DMS114 treated with DMSO at 0.1 percent for 48 hours (cell line): ENCODE results near the gene FTO.

Source experiments
- DNase-seq: peaks from one replicate; lab custom pipeline; 2025; ENCODE audit not compliant: unreplicated experiment; lab: John Stamatoyannopoulos, UW

FTO gene

DNA sequence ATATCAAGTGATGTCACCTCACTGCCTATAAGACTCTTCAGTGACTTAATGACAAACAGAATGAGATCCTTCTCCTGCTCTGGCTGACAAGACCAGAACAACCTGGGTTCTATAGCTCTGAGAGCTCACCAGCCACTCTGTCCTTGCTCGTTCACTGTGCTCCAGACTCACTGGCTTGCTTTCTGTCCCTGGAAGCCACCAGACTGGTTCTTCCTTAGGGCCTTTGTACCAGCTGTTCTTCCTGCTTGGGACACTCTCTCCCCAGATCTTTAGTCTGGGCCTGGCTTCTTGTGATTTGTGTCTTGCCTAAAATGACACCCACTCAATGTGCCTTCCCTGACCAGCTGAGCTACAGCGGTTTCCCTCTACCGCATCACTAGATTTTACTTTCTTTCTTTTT, 76.1 kb downstream of the FTO start:
- DNase-seq, result no peak

DNA sequence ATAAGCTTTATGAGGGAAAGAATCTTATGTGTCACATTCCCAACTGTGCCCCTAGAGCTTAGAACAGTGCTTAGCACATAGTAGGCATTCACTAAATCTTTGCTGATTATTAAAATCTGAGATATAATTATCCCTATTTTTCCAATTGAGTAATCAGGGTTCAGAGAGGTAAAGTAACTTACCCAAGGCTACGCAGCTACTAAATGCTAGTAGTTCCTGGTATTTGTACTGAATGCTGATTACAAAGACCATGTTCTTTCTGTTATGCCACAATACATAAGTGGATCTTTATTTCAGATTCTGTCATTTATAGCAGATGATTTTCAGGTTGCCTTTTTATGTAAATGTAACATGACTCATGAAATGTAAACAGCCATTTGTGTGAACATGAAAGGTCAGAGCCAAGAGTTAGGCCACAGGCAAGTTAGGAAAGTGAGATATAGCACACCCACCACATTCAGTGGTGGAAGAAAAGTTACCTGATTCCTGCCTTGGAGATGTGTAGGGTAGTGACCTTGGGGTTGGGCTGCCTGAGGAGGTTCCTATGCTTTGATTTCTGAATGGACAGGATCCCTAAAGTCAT, 77.2 kb downstream of the FTO start:
- no peak for DNase-seq

DNA sequence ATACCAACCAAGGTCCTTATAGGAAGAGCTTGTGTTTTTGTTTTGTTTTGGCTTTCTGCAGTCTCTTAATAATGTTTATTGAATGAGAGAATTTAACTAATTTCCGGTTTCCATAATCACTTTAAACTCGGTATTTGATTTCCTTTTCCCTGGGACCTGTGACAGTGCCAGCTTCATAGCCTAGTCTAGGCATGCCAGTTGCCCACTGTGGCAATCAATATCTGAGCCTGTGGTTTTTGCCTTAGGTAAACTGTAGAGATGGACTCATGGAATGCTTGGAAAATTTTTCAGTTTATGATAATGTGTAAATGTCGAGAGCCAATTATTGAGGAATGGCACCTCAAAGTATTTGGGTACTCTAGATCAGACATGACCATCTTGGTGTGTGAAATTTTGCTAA, 78.2 kb downstream of the FTO start:
- DNase-seq, result no peak

DNA sequence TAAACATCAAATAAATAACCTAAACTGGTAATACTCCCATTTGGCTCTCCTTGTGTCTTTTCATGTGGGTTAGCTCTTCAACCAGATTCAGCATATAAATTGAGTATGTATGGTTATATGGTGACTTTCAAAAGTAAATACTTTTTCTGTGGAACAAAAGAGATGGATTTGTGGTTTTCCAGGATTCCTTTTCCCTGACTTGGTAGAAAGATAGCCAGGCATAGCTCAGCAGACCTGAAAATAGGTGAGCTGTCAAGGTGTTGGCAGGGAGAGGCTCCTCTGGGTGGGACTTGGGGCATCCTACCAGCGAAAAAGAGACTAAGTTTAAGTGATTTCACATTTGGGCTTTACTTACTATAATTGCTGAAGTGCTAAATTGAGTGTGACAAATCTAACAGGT, 80.3 kb downstream of the FTO start:
- no peak for DNase-seq

DNA sequence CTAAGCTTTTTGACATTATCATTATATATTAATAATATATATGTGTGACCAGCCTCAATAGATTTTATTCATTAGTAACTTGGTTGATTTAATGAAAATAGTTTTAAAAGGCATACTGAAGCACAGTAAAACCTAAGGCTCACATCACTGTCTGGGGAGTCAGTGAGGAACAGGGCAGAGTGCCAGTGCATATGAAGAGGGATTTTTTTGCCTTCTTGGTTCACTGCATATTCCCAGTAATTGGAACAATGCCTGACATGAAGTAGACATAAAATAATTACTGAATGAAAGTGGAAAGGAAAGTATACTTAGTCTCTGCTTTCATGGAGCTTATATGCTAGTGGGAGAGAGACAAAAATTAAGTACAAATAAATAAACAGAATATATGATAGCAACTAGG, 81.1 kb downstream of the FTO start:
- DNase-seq, result no peak

DNA sequence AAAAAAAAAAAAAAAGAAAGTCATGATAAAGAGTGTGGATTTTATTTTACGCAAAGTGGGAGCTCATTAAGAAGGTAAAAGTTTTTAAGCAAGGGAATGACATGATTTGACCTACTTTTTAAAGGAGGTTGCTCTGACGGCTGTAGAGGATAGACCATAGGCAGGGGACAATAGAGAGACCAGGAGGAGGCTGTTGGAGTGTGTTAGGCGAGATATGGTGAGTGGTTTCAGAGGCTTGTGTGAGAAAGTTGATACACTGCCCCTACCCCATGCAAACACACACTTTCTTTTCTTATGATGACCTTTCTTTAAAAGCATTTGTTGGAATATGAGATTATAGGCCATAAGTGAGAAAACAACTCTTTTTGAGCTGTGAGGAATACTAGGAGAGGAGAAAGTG, 82.0 kb downstream of the FTO start:
- no peak for DNase-seq

DNA sequence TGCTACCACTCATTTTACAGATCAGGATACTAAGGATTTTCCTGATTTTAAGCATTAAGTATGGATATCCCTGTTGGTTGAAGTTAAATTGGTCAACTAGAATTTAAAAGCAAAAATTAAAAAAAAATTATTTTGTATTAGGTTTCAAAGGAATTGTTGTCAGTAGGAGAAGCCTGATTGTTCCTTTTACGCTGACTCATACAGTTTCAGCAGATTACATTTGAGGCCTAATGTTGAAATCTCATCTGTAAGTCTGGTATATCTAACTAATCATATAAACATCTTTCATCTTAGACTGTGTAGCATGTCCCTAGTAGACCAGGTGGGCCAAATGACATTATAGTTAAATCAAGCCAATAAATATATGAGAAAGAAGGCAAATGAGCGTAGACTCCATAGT, 83.5 kb downstream of the FTO start:
- no peak for DNase-seq

DNA sequence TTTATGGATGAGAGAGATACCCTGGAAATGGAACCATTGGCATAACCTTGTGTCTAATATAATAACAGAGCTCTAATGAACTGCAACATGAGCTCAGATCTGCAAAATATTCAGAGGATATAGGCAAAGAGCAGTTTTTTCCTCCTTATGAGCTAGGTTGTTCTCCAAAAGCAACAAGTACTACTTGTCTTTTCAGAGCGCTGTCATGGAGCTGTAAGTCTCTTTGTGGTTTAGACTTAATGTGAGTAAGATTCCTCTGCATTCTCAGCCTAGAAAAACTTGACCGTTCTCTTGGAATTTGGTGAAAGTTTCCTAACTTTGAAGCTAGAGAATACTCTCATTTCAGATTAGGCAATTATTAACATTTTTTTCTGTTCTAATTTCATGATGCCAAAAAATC, 85.2 kb downstream of the FTO start:
- DNase-seq, result no peak

DNA sequence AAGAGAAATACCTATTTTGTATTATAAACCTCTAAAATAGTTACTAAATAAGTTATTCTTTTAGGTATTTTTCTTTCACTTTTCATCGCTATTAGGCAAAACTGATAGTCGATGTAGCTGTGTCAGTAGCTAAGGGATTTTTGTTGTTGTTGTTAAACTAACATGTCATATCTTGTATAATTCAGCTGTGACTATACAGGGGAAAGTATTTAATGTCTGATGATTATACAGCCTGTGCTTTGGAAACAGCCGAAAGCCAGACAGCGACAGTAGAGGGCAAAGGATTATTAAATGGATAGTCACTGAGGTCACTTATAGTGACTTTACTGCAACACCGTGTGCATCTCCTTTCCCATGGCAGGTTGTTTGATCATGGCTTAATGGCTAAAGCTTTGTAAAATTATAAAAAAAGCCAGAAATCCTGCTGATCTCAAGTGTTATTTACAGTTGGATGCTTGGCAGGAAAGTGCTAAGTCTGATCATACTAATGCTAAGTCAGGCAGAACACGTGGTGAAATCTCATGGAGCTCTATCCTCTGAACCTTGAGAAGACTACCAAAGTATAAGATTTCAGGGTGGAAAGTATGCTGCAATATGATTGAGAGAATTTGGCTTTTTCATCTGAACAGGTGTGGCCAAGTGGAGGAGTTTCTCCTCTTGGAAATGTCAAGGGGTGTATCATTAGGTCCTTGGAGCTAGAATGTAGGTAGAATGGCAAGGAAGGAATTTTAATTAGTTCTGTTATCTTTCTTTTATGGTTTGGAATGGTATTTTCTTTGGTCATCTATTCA, 88.4 kb downstream of the FTO start:
- DNase-seq, result no peak

DNA sequence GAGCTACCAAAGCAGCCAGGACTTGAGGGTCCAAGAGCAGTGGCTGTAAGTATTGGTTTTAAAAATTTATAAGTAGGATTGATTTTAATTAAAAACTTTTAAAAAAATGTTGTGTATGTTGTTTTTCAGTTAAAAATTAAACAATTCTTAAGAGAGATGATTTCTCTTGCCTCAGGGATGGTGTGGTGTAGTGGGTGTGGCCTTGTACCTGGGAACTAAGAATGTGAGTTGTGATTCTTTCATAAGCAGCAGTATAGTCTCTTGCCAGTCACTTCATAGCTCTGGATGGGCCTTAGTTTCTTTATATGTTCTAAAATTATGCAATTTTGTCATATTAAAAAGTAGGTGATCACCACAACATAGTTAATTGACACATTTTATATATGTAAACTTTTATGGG, 99.5 kb downstream of the FTO start:
- no peak for DNase-seq

DNA sequence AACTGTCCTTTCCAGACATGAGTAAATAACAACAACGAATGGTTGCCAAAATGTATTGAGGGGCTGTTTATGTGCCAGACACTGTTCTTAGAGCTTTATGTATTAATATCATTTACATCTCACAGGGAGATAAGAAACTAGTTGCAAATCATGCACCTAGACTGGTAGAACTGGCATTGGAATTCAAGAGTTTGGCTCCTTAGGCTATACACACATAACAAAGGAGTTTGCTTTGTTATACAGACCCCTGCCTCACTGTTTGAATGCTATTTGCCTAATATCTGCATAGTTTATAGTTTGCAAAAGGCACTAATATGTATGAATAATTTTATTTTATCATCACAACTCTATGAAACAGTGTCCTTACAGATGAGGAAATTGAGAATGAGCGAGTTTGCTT, 100.0 kb downstream of the FTO start:
- no peak for DNase-seq

DNA sequence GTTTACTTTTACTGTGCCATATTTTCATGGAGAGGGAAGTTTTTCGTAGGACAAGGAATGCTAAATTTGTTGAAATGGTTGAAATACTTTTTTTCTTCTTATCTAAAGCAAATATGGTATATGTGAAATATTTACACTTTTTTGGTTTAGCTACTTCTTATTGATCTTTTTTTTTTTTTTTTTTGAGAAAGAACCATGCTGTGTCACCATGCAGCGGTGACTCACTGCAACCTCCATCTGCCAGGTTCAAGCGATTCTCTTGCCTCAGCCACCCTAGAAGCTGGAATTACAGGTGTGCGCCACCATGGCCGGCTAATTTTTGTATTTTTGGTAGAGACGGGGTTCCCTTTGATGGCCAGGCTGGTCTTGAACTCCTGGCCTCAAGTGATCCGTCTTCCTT, 100.5 kb downstream of the FTO start:
- no peak for DNase-seq

DNA sequence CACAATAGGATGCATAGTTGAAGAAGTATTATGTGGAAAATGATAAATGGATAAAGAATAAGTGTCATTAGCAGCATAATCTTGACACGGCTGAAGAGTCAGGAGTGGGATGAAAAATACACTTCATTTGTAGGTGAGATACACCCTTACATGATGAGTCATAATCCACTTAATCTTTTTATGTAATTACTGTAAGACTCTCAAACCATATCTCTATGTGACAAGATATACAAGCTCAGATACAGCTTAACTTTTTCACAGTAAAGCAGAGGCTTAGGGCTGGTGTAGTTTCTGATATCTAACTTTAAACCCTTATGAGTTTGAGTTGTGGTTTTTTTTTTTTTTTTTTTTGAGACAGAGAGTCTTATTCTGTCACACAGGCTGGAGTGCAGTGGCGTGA, 101.2 kb downstream of the FTO start:
- DNase-seq, result no peak

DNA sequence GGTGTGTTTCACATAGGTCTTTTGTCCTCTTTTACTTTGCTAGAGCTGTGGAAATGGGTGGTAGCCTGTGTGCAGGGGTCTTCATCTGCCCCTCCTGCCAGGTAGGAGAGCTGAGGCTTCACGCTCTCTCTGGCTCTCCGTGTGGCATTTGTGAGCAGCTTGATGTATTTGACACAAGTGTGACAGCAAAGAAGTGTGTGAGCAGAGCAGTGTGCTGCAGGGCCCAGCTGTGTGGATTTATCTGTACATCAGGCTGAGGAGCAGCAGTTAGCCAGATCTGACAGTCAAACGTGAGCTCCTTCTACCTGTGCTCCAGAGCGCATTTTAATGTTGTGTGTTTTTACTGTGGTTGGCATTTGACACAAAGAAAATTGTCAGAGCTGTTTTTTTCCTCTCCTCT, 101.8 kb downstream of the FTO start:
- DNase-seq, result no peak

DNA sequence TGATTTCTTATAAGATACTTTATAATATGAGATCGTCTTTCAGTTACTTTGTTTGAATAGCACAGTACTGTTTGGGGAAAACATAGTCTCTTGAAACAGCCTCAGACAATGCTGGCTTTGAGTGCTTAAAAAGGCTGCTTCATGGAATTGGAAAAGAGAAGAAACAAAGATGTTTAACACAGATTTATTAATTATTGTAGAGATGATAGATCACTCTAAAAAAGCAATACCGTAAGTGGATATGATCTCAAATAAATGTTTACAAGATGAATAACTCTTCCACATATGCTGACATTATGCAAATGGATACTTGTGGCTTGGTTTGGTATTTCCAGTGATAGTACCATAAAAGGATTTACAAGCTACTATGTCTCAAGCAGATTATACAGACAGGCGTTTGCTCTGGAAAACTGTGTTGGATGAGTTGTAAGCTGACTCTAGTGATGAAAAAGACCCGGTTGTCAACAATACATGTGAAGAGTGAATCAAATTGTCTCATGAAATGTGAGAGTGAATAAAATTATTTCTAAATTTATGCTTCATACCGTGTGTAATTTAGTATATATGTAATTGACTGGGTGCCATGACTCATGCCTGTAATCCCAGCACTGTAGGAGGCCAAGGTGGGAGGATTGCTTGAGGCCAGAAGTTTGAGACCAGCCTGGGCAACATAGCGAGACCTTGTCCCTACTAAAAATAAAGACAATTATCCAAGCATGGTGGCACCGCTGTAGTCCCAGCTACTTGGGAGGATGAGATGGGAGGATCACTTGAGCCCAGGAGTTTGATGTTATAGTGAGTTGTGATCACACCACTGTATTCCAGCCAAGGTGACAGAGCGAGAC, 105.4 kb downstream of the FTO start:
- DNase-seq, result no peak

DNA sequence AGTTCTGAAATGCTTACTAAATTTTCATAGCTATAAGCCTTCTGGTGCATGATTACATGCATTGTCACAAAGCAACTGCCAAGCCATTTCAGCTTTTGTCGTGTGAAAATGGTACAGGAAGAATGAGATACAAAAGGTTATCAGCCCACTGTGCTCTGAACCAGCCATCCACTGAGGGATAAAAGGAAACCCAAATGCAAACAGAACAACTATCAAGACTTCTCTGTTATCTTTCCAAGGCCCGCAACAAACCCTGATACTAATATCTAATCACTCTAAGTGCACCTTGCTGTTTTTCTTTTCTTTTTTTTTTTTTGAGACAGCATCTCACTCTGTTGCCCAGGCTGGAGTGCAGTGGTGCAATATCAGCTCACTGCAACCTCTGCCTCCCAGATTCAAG, 109.0 kb downstream of the FTO start:
- DNase-seq, result no peak

DNA sequence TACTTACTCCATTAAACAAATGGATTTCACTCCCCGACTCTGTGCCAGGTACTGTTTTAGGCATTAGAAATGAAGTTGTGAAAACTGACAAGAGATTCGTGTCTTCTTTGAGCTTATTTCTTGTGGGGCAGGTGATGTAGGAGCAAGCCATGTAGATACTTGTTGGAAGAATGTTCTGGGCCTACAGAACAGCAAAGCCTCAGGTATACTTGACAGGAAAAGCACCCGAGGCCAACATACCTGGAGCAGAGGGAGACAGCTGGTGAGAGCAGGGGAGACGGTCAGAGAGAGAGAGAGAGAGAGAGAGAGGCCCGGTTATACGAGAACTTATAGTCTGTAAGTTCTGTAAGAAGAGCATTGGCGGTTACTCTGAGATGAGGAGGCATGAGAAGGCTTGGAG, 110.8 kb downstream of the FTO start:
- DNase-seq, result no peak

DNA sequence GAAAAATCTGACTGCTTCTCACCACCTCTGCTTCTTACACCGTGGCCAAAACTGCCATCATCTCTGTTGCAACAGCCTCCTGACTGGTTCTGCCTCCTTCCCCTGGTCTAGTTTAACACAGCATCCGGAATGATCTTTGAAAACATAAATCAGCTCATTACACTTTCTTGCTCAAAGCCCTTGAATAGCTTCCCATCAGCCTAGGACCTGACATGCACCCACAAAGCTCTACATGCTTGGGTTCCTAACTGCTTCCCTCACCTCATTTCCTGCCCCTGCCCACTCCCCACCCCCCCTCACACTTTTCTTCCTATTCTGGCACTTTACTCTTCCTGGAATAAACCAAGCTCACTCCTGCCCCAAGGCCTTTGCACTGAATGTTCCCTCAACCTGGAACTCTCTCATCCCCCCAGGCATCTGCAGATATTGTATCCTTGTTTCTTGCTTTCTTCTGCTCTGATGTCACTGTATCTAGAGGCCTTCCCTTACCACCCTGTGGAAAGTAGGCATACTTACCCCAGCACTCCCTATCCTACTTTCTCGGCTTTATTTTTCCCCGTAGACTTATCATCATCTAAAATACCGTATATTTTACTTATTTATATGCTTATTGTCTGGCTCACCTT, 112.4 kb downstream of the FTO start:
- DNase-seq, result no peak

DNA sequence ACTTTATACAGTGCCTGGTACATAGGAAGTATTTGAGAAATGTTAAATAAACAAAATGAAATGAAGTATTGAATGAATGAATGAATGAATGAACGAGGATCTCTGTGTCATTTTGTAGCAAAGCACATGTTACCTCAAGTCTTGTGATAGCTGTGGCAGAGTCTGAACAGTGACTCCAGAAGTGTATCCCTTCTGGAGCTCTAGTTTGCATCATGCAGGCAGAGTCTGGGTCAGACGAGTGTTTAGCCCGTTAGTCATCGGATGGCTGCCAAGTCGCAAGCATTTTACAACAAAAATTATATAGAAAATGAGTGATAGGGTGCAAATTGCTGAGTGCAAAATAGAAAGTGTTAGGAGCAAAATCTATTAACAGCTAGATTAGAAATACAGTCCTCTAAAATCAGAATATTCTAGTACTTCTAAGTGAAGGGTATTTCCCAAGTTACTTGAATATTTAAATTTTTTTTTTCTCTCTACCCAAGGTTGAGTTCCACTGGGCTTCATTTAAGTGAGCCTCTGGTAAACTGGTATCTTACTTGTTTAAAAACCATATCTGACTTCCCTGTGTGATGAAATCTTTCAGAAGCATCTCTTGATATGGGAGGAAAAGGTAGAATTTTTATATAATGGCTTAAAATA, 113.3 kb downstream of the FTO start:
- no peak for DNase-seq

DNA sequence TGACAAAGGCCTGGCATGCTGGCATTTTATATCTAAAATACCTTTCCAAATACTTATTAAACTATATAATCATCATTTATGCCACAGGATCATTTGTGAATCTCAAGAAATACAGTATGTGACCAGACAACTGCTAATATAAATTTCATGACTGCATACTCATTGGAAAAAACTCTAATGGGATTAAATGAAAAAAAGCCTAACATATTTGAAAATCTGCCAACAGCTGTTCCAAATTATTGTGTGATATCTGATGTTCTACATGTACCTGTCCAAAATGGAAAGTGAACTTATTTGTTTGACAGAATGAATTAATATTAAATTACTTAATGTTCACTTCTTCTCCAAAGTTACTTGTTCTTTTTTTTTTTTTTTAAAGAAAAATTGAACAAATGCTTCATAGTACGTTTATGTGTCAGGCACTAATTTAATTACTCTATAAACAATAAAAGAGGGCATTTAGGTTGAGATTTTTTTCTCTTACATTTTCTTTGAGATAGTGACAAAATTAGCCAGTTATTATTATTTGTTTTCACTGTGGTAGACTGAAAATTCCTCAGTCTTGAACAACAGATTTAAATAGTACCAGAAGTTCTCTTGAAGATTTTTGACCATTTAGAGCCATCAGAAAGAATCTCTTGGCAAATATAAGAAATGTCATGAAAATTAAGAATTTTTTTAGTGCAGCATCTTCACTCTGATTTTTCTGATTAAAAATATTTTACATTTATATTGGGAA, 114.0 kb downstream of the FTO start:
- DNase-seq, result no peak

DNA sequence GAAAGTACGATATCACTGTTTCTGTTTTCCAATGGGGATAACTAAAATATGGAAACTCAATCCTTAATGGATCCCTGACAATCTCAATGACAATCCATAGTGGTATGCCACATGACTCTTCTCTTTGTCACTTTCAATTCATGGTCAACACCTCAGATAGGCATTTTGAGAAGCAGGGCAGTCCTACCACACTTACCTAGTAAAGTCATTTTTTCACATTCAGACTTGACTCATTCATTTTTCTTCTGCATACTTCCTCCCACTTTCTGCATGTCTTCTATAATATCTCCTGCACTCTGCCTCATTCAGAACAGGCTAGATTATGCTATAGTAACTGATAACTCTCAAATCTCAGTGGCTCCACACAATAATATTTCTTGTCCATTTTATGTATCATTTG, 117.5 kb downstream of the FTO start:
- no peak for DNase-seq
